ENCODE measurements around the gene DENND2C. TPM values are rescaled to one million over a fixed set of nuclear protein-coding genes. Genes with fewer than 3 reads are reported as not detected.

The DENND2C gene
- total RNA-seq, 1 experiment from 2014 or later = 3.6 TPM

- H3T11ph ChIP-seq (ENCODE audit: low read length) = no peak overlapping the region
- no peaks in the 10 kb centered on the region for H3K9me3 ChIP-seq (ENCODE audit: control insufficient read depth, low read depth, low read length)
- H3K23ac ChIP-seq (ENCODE audit: insufficient read length, low read depth, low read length) = no peak overlapping the region
- H3K4me2 ChIP-seq (ENCODE audit: insufficient read depth, insufficient read length, low read length) = no peak overlapping the region
- no peak for TF ChIP-seq CTCF (conservative IDR thresholded peaks at IDR 0.05)
- Mint-ChIP-seq H3K4me1 (peaks cover 9 to 14% of the 10 kb centered on the region in 2 experiments), H3K27ac (no peak overlapping the region), H3K9me3 (no peaks in the 10 kb centered on the region), H3K4me3 (no peak overlapping the region), H3K27me3 (ENCODE audit: low read depth) (no peaks in the 10 kb centered on the region), H3K36me3 (ENCODE audit: insufficient read depth in 1 of 3, low read depth in 3 of 3) (peaks cover 11 to 70% (median 57%) of the 10 kb centered on the region in 3 experiments; a peak in 6 of 7 replicates)
- no peak overlapping the region for H3K56ac ChIP-seq (ENCODE audit: insufficient read length, low read depth, low read length)
- no peak overlapping the region for H2BK12ac ChIP-seq (ENCODE audit: insufficient read length, low read depth, low read length)
- no peaks in the 10 kb centered on the region for H3K4me1 ChIP-seq (ENCODE audit: insufficient read depth, low read length)
- no peak overlapping the region for H4K91ac ChIP-seq (ENCODE audit: insufficient read length, low read depth, low read length)
- no peak overlapping the region for H3K9ac ChIP-seq (ENCODE audit: extremely low read depth, insufficient read length, low read length)
- H2AK5ac ChIP-seq (ENCODE audit: insufficient read length, low read length) = no peak overlapping the region
- H4K8ac ChIP-seq (replicated peaks; ENCODE audit: insufficient read length, low read depth, low read length) = no peak overlapping the region
- H2BK15ac ChIP-seq (ENCODE audit: low read depth, low read length) = no peak overlapping the region
- no peak overlapping the region for H3K14ac ChIP-seq (ENCODE audit: insufficient read depth, low read length)
- H2BK120ac ChIP-seq (ENCODE audit: low read depth, low read length, poor library complexity, severe bottlenecking) = no peak overlapping the region
- no peaks in the 10 kb centered on the region for H3K79me1 ChIP-seq (ENCODE audit: insufficient read depth, low read depth, low read length, poor library complexity, severe bottlenecking)
- no peak overlapping the region for H3K27ac ChIP-seq (ENCODE audit: insufficient read length, low read depth, low read length)
- no peaks in the 10 kb centered on the region for H3K27me3 ChIP-seq (ENCODE audit: insufficient read depth, low read length)
- H2AFZ ChIP-seq (ENCODE audit: low read length) = no peak overlapping the region
- no peaks in the 10 kb centered on the region for H4K20me1 ChIP-seq (ENCODE audit: control insufficient read depth, insufficient read depth, insufficient read length)
- H2BK20ac ChIP-seq (ENCODE audit: low read depth, low read length, poor library complexity, severe bottlenecking) = no peak overlapping the region
- peaks cover 4% of the 10 kb centered on the region; the same call in 1 of the 2 replicates for H3K79me2 ChIP-seq (ENCODE audit: insufficient read depth, low read length)
- H3K18ac ChIP-seq (ENCODE audit: insufficient read length, low read depth, low read length) = no peak overlapping the region
- DNase-seq = no peak
- H2BK5ac ChIP-seq (ENCODE audit: insufficient read length, low read length) = no peak overlapping the region
- WGBS (ENCODE audit: extremely low coverage, insufficient read length, low lambda C conversion rate) = no CpG with 5 or more reads among the region's 4 CpGs
- H3K4ac ChIP-seq (ENCODE audit: low read depth, low read length) = no peak overlapping the region
- peaks cover 4% of the 10 kb centered on the region for H3K23me2 ChIP-seq (ENCODE audit: insufficient read length, low read depth, low read length, poor library complexity, severe bottlenecking)
- no peak overlapping the region for H4K5ac ChIP-seq (ENCODE audit: insufficient read length, low read depth, low read length)
These were observed 43.1 kb upstream of the DENND2C start for GRCh38 chr1:114712977-114713376.
